NCI-H774 (cell line): ENCODE results near the gene ULK1.

ENCODE experiments used
- DNase-seq: peaks from one replicate; lab custom pipeline; 2025; lab: John Stamatoyannopoulos, UW

The ULK1 gene

GRCh38 chr12:131908092-131909080 lies 14.0 kb downstream of the ULK1 start:
- no peak for DNase-seq

- DNase-seq: no peak
Measured at GRCh38 chr12:131909081-131909751, 14.8 kb downstream of the ULK1 start.

DNA sequence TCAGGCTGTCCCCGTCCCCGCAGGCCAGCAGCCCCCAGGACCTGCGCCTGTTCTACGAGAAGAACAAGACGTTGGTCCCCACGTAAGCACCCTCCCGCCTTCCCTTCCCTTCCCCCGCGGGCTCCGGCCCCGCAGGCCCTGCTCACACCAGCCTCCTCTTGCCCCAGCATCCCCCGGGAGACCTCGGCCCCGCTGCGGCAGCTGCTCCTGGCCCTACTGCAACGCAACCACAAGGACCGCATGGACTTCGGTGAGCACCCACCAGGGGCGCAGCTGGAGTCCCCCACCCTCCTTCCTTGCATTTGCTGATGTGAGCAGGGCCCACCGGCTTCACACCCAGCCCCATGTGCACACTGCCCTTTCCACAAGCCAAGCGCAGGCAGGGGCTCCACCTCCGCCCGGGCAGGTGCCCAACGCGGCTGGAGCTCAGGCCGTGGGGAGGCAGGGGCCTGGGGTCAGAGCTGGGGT lies 15.4 kb downstream of the ULK1 start:
- no peak for DNase-seq

GRCh38 chr12:131910302-131911027 lies 16.0 kb downstream of the ULK1 start:
- DNase-seq: no peak

GRCh38 chr12:131911028-131911650 lies 16.7 kb downstream of the ULK1 start:
- no peak for DNase-seq

- no peak for DNase-seq
Measured at GRCh38 chr12:131911851-131912477, 17.5 kb downstream of the ULK1 start.

DNA sequence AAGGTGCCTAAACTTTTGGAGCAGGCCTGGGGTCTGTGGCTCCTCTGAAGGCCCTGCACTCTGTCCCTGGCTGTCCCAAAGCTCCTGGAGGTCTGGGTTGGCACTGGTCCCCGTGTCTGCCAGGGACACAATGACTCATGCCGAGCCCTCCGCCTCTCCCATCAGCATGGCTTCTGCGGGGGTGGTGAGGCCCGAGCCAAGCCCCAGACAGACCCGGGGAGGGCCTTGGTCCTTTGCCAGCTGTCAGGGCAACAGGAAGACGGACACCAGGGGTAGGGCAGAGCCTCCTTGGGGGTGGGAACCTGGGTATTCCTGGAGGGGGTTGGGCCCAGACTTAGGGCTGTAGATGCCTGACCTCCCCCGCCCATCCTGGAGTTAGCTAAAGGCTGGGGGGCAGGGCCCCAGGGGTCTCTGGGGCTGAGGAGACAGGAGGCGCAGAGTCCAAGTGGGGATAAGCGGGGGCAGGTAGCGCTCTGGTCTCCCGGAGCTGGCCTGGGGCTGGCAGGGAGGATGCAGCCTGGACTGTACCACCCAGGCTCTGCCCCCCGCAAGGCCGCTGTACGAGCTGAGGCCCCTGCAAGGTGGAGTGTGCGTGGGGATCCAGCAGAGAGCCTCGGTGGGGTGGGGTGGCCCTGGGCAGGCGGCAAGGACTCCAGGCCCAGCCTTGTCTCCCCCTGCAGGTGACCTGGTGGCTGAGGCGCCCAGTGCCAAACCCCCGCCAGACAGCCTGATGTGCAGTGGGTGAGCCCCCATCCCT lies 18.3 kb downstream of the ULK1 start:
- DNase-seq: no peak

- DNase-seq: no peak
Measured at GRCh38 chr12:131913666-131914065, 19.2 kb downstream of the ULK1 start.

DNA sequence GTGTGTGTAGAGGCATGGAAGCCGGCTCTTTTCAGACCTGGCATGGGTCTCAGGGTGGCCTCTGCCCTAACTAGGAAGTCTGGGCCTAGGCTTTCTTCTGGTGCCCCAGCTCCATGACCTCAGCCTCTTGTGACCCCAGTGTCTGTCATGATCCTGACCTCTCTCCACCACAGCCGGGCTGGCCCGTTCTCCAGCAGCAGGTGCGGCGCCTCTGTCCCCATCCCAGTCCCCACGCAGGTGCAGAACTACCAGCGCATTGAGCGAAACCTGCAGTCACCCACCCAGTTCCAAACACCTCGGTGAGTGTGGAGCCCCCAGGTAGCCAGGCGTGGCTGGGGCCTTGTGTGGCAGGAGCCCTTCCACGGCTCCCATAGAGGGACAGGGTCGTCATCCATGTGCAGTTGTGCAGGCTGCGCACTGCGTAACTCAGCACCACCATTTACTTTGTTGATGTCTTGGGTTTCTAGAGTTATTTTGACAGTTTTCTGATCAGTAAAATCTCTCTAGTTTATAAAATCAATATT lies 19.8 kb downstream of the ULK1 start:
- DNase-seq: no peak

- no peak for DNase-seq
Measured at GRCh38 chr12:131915000-131915689, 20.7 kb downstream of the ULK1 start.

- no peak for DNase-seq
Measured at GRCh38 chr12:131915823-131916222, 21.4 kb downstream of the ULK1 start.

DNA sequence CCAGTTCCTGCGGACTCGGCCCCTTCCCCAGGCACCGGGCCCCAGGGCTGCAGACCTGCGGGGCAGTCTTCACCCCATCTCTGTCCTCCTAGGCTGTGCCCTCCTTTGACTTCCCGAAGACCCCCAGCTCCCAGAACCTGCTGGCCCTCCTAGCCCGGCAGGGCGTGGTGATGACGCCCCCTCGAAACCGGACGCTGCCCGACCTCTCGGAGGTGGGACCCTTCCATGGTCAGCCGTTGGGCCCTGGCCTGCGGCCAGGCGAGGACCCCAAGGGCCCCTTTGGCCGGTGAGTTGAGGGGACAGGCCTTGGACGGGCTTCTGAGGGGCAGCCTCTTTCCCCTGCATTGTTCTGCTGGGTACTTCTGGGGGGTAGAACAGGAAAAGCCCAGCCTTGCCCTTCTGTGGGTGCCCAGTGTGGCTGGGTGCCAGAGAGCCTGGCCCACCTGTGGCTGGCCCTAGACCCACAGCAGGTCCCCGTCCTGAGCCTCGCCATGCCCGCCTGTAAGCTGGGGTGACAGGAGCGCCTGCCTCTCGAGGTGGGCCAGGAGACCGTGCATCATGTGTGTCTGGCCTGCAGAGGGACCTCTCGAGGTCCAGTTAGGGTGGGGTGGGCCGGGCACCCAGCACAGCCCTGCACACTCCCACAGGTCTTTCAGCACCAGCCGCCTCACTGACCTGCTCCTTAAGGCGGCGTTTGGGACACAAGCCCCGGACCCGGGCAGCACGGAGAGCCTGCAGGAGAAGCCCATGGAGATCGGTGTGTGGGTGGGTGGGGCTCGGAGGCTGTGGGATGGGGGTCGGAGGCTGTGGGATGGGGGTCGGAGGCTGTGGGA lies 22.1 kb downstream of the ULK1 start:
- no peak for DNase-seq

DNA sequence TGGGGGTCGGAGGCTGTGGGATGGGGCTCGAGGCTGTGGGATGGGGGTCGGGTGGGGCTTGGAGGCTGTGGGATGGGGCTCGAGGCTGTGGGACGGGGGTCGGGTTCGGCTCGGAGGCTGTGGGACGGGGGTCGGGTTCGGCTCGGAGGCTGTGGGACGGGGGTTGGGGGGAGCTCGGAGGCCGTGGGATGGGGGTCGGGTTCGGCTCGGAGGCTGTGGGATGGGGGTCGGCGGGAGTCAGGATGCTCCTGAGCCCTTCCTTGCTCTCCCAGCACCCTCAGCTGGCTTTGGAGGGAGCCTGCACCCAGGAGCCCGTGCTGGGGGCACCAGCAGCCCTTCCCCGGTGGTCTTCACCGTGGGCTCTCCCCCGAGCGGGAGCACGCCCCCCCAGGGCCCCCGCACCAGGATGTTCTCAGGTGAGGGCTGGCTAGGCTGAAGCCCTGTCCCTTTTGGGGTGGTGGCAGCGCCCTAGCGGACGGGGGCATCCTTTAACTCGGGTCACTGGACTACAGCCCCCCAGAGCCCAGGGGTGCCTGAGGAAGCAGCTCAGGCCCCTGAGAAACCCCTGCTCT lies 22.8 kb downstream of the ULK1 start:
- DNase-seq: no peak

DNA sequence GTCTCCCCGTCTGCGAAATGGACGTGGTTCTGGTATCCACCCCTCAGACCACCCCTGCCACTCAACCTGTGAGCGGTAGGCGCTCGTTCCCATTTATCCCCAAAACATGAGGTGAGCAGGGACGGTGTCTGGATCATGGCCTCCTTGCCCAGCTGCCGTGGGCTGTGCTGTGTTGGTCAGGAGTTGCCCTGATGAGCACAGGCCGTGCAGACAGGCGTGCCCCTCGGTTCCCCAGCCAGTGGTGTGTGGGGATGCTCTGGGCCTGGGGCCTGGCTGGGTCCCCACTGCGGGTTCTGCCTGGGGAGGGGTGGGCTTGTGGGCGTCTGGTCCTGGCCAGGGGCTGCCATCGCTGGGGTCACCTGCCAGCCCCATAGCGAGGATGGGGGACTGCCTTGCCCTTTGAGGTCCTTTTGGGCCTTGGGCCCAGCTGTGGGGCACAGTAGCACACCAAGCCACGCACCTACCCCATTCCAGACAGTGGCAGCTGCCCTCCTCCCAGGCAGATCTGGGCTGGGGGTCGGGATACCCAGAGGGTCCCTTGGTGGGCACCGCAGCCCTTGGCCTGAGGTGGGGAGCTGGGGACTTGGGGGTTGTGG lies 23.4 kb downstream of the ULK1 start:
- no peak for DNase-seq

DNA sequence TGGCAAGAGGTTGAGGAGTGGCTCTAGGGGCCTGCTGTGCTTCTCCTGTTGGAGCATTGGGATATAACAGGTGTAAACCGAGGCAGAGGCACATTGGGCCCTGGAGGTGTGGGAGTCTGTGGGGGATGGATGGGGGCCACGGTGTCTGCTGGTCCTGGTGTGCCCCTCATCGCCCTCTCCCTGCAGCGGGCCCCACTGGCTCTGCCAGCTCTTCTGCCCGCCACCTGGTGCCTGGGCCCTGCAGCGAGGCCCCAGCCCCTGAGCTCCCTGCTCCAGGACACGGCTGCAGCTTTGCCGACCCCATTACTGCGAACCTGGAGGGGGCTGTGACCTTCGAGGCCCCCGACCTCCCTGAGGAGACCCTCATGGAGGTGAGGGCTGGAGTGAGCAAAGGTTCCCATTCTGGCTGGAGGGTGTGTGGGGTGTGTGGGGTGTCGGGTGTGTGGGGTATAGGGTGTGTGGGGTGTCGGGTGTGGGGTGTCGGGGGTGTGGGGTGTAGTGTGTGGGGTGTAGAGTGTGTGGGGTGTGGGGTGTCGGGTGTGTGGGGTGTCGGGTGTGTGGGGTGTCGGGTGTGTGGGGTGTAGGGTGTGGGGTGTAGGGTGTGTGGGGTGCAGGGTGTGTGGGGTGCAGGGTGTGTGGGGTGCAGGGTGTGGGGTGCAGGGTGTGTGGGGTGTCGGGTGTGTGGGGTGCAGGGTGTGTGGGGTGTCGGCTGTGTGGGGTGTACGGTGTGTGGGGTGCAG lies 24.1 kb downstream of the ULK1 start:
- DNase-seq: no peak

DNA sequence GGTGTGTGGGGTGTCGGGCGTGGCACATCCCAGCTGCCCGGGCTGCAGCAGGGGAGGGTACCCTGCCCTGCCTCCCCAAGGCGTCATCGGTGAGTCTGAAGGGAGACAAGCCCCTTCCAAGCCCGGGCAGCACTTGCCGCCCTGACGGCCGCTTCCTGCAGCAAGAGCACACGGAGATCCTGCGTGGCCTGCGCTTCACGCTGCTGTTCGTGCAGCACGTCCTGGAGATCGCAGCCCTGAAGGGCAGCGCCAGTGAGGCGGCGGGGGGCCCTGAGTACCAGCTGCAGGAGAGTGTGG lies 24.6 kb downstream of the ULK1 start:
- no peak for DNase-seq

GRCh38 chr12:131919366-131920156 lies 25.1 kb downstream of the ULK1 start:
- no peak for DNase-seq
